ENCODE measurements around the gene ERAP2. TPM values are rescaled to one million over a fixed set of nuclear protein-coding genes. Genes with fewer than 3 reads are reported as not detected.
"Not testable (repeated sequence)": the region's sequence is repeated elsewhere in the genome, so short reads cannot be mapped to it uniquely, and the experiment has no call there.

The ERAP2 gene
- polyA plus RNA-seq, 1 experiment: 9.2 TPM

- Histone ChIP-seq H3K4me3 (ENCODE audit: low read depth, low read length) (no peak overlapping the region), H3K27me3 (ENCODE audit: control insufficient read depth, insufficient read depth, low read length) (no peaks in the 10 kb centered on the region), H3K36me3 (ENCODE audit: control insufficient read depth, insufficient read depth, low read length) (no peaks in the 10 kb centered on the region)
- ChIA-PET POLR2A (no interaction called here), CTCF (no interaction called here)
- no peak for DNase-seq (ENCODE audit: low read depth)
- TF ChIP-seq CTCF (IDR thresholded peaks at IDR 0.05; ENCODE audit: insufficient read depth, low read depth, low read length): no peak
Observed at GRCh38 chr5:96837303-96837702, 39.0 kb upstream of the ERAP2 start.

GRCh38 chr5:96838201-96839070 lies 37.9 kb upstream of the ERAP2 start:
- no peaks in the 10 kb centered on the region for H3K36me3 ChIP-seq (ENCODE audit: control insufficient read depth, insufficient read depth, low read length)
- CTCF ChIA-PET: interaction anchor here (1.1 to 1.4 kb wide), 3 partner anchors 18 to 24 kb away, joined by 3 to 7 read pairs (median 3); no protein-coding TSS in a partner anchor
- H3K4me3 ChIP-seq (ENCODE audit: low read depth, low read length): no peak overlapping the region
- POLR2A ChIA-PET: interaction anchor here (0.7 kb wide), 1 partner anchor 901 kb away, joined by 3 read pairs; no protein-coding TSS in a partner anchor
- no peak for DNase-seq (ENCODE audit: low read depth)
- no peak for TF ChIP-seq CTCF (IDR thresholded peaks at IDR 0.05; ENCODE audit: insufficient read depth, low read depth, low read length)
- H3K27me3 ChIP-seq (ENCODE audit: control insufficient read depth, insufficient read depth, low read length): no peaks in the 10 kb centered on the region

DNA sequence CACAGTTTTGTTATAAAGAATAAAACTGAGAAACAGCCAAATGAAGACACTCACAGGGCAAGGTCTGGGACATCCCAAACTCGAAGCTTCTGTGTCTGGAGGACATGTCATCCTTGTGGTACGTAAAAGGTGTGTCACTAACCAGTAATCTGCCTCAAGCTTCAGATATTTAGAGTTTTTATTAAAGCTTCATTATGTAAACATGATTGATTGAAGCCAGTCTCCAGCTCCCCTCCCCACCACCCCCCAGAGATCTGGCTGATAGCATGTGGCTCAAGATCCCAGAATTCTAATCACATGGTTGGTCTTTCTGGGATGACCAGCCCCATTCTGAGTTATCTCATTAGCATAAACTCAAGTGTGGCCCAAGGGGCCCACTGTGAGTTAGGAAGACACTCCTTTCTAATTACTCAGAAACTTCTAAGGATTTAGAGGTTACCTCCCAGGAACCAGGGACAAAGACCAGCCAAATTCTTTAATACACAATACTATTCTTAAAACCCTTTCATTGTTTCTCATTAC lies 37.2 kb upstream of the ERAP2 start:
- CTCF ChIA-PET: interaction anchor here (1.2 to 1.4 kb wide), 2 partner anchors 21 to 24 kb away, joined by 3 to 7 read pairs; no protein-coding TSS in a partner anchor
- no peaks in the 10 kb centered on the region for H3K27me3 ChIP-seq (ENCODE audit: control insufficient read depth, insufficient read depth, low read length)
- no peaks in the 10 kb centered on the region for H3K36me3 ChIP-seq (ENCODE audit: control insufficient read depth, insufficient read depth, low read length)
- DNase-seq (ENCODE audit: low read depth): no peak
- H3K4me3 ChIP-seq (ENCODE audit: low read depth, low read length): no peak overlapping the region
- no peak for TF ChIP-seq CTCF (IDR thresholded peaks at IDR 0.05; ENCODE audit: insufficient read depth, low read depth, low read length)
- POLR2A ChIA-PET: no interaction called here

DNA sequence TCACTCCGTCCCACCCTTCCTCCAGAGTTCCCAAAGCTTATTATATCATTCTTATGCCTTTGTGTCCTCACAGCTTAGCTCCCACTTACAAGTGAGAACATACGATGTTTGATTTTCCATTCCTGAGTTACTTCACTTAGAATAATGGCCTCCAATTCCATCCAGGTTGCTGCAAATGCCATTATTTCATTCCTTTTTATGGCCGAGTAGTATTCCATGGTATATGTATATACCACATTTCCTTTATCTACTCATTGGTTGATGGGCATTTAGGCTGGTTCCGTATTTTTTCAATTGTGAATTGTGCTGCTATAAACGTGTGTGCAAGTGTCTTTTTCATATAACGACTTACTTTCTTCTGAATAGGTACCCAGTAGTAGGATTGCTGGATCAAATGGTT lies 34.4 kb upstream of the ERAP2 start:
- H3K27me3 ChIP-seq (ENCODE audit: control insufficient read depth, insufficient read depth, low read length); DNase-seq (ENCODE audit: low read depth); H3K36me3 ChIP-seq (ENCODE audit: control insufficient read depth, insufficient read depth, low read length); POLR2A ChIA-PET; H3K4me3 ChIP-seq (ENCODE audit: low read depth, low read length); CTCF ChIA-PET: not testable (repeated sequence)

DNA sequence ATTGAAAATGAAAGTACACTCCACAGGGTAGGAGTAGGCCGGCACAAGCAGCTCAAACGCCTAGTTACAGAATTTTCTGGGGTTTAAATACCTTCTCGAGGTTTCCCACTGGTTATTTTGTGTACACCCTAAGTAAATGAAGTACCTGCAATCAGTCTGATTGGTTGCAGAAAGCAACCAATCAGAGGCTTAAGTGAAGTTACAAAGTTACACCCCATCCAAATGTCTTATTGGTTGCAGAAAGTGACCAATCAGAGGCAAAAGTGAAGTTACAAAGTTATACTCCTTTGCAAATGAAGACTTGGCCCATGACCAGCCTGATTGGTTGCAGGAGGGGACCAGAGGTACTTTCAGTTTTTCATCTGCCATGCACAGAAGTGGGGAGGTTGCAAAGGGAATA lies 33.2 kb upstream of the ERAP2 start:
- Histone ChIP-seq H3K27me3 (ENCODE audit: control insufficient read depth, insufficient read depth, low read length) (no peaks in the 10 kb centered on the region), H3K4me3 (ENCODE audit: low read depth, low read length) (no peak overlapping the region), H3K36me3 (ENCODE audit: control insufficient read depth, insufficient read depth, low read length) (no peaks in the 10 kb centered on the region)
- ChIA-PET CTCF (interaction anchor here (1.0 kb wide), 1 partner anchor 20 kb away, joined by 3 read pairs; no protein-coding TSS in a partner anchor), POLR2A (no interaction called here)
- no peak for TF ChIP-seq CTCF (IDR thresholded peaks at IDR 0.05; ENCODE audit: insufficient read depth, low read depth, low read length)
- DNase-seq (ENCODE audit: low read depth): no peak
